ENCODE measurements around the gene ARF4.

- TF ChIP-seq, protein P1, sequence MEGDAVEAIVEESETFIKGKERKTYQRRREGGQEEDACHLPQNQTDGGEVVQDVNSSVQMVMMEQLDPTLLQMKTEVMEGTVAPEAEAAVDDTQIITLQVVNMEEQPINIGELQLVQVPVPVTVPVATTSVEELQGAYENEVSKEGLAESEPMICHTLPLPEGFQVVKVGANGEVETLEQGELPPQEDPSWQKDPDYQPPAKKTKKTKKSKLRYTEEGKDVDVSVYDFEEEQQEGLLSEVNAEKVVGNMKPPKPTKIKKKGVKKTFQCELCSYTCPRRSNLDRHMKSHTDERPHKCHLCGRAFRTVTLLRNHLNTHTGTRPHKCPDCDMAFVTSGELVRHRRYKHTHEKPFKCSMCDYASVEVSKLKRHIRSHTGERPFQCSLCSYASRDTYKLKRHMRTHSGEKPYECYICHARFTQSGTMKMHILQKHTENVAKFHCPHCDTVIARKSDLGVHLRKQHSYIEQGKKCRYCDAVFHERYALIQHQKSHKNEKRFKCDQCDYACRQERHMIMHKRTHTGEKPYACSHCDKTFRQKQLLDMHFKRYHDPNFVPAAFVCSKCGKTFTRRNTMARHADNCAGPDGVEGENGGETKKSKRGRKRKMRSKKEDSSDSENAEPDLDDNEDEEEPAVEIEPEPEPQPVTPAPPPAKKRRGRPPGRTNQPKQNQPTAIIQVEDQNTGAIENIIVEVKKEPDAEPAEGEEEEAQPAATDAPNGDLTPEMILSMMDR (IDR thresholded peaks at IDR 0.05) = no peak
- no peak for TF ChIP-seq POLR2A (IDR thresholded peaks at IDR 0.05)
- no peak for TF ChIP-seq EP300 (IDR thresholded peaks at IDR 0.05)
Measured at GRCh38 chr3:57617739-57618138, 20.6 kb upstream of the ARF4 start.
